Stimulated activated CD8-positive, alpha-beta memory T cell treated with anti-CD3 and anti-CD28 coated beads, Interleukin-12 subunit alpha, Interleukin-12 subunit beta, amount 100 ng/mL, for 24 hours (primary cell): ENCODE results near the gene DNAAF2.
A peak's percentile ranks its signal among the peaks of the same experiment; 100 is the strongest.
"Not testable (repeated sequence)": the region's sequence is repeated elsewhere in the genome, so short reads cannot be mapped to it uniquely, and the experiment has no call there.

Experiments used
- DNase-seq: peaks from one replicate; pipeline ENCODE4 v3.0.0-alpha.2; 2020; ENCODE audit errors: extremely low read depth

Gene DNAAF2

GRCh38 chr14:49622022-49622607, 12.9 kb downstream of the DNAAF2 start:
- no peak for DNase-seq

DNA sequence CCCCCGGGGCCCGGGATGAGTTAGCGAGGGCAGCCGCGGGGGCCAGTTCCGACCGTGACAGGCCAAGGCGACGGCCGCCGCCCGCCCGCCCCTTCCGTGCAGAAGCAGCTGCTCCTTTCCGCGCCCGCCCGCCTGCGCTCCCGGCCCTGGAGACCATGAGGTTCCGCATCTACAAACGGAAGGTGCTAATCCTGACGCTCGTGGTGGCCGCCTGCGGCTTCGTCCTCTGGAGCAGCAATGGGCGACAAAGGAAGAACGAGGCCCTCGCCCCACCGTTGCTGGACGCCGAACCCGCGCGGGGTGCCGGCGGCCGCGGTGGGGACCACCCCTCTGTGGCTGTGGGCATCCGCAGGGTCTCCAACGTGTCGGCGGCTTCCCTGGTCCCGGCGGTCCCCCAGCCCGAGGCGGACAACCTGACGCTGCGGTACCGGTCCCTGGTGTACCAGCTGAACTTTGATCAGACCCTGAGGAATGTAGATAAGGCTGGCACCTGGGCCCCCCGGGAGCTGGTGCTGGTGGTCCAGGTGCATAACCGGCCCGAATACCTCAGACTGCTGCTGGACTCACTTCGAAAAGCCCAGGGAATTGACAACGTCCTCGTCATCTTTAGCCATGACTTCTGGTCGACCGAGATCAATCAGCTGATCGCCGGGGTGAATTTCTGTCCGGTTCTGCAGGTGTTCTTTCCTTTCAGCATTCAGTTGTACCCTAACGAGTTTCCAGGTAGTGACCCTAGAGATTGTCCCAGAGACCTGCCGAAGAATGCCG, 13.7 kb downstream of the DNAAF2 start:
- DNase-seq: no peak

GRCh38 chr14:49620182-49621113, 14.6 kb downstream of the DNAAF2 start, which contains the start of the genes MGAT2 and RPL36AL:
Gene MGAT2 (plus strand): TSS chr14:49620799. CDS start chr14:49621269, 470 bp downstream.
Gene RPL36AL (minus strand): TSS chr14:49620626. CDS start chr14:49619104, 1,522 bp downstream.
- DNase-seq: peak; percentile 87

DNA sequence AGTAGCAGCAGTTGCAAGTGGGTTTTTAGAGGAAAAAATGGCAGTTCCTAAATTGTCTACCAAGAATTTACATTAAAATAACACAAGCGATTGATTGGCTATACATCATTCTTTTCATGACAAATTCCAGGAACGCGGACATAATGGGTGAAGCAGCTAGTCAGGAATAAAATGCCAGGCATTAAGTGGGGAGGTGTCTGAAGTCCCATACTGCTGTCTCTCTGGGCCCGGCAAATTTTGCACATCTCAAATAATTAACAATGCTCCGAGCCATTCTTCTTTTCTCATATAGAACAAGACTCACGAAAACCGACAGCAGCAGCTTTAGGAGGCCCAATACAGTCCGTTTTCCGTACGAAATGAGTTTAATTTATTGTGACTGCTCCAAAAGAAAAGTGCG, 15.3 kb downstream of the DNAAF2 start:
- no peak for DNase-seq

DNA sequence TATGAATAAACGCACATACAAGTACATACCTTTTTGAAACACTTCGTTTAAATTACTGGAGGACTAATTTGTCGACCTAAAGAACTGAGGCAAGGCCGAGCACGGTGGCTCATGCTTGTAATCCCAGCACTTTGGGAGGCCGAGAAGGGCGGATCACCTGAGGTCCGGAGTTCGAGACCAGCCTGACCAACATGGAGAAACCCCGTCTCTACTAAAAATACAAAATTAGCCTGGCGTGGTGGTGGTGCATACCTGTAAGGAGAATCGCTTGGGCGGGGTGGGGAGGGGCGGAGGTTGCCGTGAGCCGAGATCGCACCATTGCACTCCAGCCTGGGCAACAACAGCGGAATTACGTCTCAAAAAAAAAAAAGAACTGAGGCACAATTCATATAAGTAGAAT, 15.8 kb downstream of the DNAAF2 start:
- not testable (repeated sequence) for DNase-seq

DNA sequence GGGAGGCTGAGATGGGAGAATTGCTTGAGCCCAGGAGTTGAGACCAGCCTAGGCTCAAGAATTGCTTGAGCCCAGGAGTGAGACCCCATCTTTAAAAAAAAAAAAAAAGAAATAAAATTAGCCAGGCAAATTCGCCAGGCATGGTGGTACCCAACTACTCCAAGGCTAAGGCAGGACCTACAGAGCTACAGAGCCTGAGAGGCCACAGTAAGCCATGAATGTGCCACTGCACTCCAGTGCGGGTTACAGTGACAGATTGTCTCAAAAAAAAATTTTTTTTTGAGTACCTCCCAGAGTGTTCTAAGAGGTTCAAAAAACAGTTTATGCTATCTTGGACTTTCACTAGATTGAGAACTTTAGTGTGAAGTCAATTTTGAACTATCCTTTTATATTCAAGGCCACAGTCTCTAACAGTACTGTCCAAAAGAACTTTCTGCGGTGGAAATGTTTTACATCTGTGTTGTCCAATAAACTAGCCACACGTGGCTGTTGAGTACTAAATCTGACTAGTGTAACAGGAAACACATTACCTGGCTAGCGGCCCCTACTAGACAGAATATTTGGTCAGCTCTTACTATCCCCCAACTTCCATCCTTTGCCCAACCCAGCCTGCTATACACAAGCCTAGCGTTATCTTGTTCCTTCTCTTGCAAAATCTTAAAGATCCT, 17.1 kb downstream of the DNAAF2 start:
- DNase-seq: no peak

DNA sequence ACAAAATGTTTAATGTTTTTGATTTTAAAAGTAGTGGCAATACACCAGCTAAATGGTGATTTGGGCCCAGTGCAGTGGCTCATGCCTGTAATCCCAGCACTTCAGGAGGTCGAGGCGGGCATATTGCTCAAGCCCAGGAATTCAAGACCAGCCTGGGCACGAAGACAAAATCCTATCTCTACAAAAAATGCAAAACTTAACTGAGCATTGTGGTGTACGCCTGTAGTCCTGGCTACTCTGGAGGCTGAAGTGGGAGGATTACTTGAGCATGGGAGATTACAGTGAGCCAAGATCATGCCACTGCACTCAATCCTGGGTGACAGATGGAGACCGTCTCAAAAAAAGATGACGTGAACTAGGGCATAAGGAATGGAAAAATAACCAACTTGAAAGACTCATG, 19.3 kb downstream of the DNAAF2 start:
- DNase-seq: no peak

GRCh38 chr14:49614196-49614595, 20.8 kb downstream of the DNAAF2 start:
- no peak for DNase-seq

DNA sequence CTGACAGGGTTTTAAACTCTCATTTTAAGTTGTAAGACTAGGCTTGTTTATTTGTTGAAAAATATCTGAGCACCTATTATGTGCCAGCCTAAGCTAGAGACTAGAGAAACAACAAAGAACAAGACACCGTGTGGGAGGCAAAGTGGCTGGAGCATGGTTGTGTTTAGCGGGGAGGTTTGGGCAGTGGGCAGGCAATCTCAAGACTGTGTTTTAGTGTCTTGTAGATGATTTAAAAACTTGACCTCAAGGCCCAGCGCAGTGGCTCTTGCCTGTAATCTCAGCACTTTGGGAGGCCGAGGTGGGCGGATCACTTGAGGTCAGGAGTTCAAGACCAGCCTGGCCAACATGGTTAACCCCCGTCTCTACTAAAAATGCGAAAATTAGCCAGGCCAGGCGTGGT, 22.4 kb downstream of the DNAAF2 start:
- no peak for DNase-seq

- DNase-seq: no peak
These were observed 22.8 kb downstream of the DNAAF2 start for GRCh38 chr14:49612251-49612650.

- DNase-seq: no peak
These were observed 27.5 kb downstream of the DNAAF2 start for GRCh38 chr14:49607583-49607982.

DNA sequence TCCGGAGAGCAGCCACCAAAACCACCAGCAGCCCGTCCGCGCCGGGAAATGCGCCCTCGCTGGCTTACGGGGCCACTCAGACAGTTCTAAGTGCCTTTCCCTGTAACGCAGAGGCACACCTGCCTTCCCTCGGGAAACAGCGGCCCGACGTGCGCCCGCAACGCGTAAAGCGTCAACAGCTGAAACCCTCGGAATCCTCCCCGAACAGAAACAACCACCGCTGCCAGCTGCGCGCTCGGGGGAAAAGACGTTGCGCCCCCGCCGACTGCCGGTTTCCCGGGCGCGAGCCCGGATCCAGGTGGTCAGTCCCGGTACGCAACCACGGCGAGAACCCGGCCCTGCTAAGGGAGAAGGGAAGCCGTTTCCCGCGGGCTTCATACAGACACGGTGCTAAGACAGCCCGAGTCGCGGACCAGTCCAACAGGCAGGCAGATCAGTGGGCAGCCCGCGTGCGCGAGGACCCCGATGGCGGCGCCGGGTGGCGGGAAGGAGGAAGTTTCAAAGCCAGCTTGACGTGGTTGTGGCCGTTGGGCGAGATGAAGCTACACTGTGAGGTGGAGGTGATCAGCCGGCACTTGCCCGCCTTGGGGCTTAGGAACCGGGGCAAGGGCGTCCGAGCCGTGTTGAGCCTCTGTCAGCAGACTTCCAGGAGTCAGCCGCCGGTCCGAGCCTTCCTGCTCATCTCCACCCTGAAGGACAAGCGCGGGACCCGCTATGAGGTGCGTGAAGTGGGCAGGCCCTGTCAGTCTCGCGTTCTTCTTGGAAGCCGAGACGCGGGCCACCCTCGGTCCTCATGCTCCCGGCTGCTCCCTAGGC, 36.4 kb downstream of the DNAAF2 start, which contains the start of gene LRR1:
Gene LRR1, plus strand, starts transcription at position 456 of the 816 bp plus-strand sequence. Its CDS starts 81 bp downstream, at position 537.
- peak; percentile 70 for DNase-seq

- no peak for DNase-seq
These were observed 36.9 kb downstream of the DNAAF2 start for GRCh38 chr14:49598189-49598484.

DNA sequence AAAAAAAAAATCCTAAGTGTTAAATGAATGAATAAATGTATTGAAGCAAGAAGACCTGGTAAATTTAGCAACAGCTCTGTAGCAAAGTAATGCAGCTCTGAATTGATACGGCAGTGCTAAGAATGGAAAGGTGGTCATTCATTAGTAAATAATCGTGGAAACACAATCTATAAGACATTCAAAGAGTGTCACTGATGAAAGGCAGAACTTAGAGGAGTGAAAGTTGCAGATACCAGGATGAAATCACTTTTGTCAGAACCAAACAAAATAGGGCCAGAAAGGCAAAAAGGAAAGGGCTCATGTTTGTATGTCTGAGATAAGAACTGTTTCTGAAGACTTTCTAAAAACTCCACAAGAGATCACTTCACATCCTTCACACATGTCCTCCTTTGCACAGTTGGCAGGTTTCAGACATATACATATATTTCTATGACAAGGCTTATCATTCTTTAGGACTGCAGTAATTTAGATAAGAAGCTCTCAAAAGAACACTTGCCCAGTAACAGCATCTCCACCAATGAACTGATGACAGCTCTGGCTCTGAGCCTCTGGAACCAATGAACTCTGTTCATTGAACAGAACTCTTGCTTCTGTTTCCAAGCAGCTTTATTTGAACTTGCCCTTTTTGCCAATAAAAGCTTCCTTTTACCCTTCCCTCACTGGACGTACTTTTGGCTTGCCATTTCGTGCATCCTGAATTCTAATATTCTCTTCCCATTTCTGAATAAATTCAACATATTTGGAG, 40.5 kb downstream of the DNAAF2 start:
- no peak for DNase-seq

DNA sequence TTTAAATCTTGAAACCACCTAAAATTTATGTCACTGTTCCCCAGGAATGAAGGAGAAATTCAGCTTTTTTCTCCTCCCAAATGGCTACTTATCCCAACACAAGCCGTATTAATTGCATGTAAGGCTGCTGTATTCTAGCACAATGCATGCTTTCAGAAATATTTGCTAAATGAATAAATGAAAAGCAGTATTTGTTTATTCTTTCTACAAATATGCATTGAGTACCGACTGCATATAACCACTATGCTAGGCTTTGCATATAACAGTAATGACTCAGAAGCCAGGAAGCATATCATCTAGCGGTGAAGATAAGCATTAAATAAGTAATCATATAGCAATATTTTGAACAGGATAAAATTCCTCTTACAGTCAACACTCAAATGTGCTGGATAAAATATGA, 42.0 kb downstream of the DNAAF2 start:
- no peak for DNase-seq

GRCh38 chr14:49589387-49589786, 45.7 kb downstream of the DNAAF2 start:
- no peak for DNase-seq

GRCh38 chr14:49586673-49587460, 48.2 kb downstream of the DNAAF2 start:
- DNase-seq: peak; percentile 28

GRCh38 chr14:49585803-49586672, 49.0 kb downstream of the DNAAF2 start, which contains the start of gene RPS29:
Gene RPS29 (minus strand): TSS chr14:49586380. CDS start chr14:49586346, 34 bp downstream.
- DNase-seq: peak; percentile 91
